Osteoblast (primary cell): ENCODE results near the gene POLR2C. TPM values are rescaled to one million over a fixed set of nuclear protein-coding genes. Genes with fewer than 3 reads are reported as not detected.

Source experiments
- DNase-seq: peaks from one replicate; pipeline ENCODE4 v3.0.0; 2011; ENCODE audit warnings: low spot score, mixed read lengths; ENCODE audit not compliant: insufficient read length; ENCODE audit errors: missing footprints
- H2AFZ ChIP-seq: 2 replicates; pipeline ENCODE4 v1.6.0; 2011; ENCODE audit warnings: mild to moderate bottlenecking, low read length
- H3K27ac ChIP-seq: 2 replicates; pipeline ENCODE4 v1.5.1; 2011; ENCODE audit warnings: mild to moderate bottlenecking, low read depth, low read length, moderate library complexity
- H3K27me3 ChIP-seq: 2 replicates; pipeline ENCODE4 v1.6.0; 2012; ENCODE audit warnings: mild to moderate bottlenecking, control low read depth, inconsistent platforms, low read length, moderate library complexity; ENCODE audit not compliant: insufficient read depth
- H3K36me3 ChIP-seq: 2 replicates; pipeline ENCODE4 v1.5.1; 2011; ENCODE audit warnings: mild to moderate bottlenecking, low read length, control low read depth, moderate library complexity; ENCODE audit not compliant: insufficient read depth
- H3K4me1 ChIP-seq: 2 replicates; pipeline ENCODE4 v1.5.1; 2011; ENCODE audit warnings: mild to moderate bottlenecking, low read length, control low read depth, moderate library complexity; ENCODE audit not compliant: insufficient read depth
- H3K4me2 ChIP-seq: 2 replicates; pipeline ENCODE4 v1.6.0; 2011; ENCODE audit warnings: mild to moderate bottlenecking, low read length; ENCODE audit not compliant: insufficient read depth
- H3K4me3 ChIP-seq: fragments of 200-600 bp; sonication (generic); 3 replicates; pipeline ENCODE4 v1.5.1; 2012; ENCODE audit warnings: mild to moderate bottlenecking, low read length, inconsistent platforms; ENCODE audit not compliant: insufficient read depth
- H3K79me2 ChIP-seq: 2 replicates; pipeline ENCODE4 v1.6.0; 2012; ENCODE audit warnings: mild to moderate bottlenecking, low read length, control low read depth, inconsistent platforms; ENCODE audit not compliant: insufficient read depth
- H3K9me3 ChIP-seq: 2 replicates; pipeline ENCODE4 v1.5.1; 2011; ENCODE audit warnings: low read depth, low read length, control low read depth
- H4K20me1 ChIP-seq: 2 replicates; pipeline ENCODE4 v1.6.0; 2012; ENCODE audit warnings: mild to moderate bottlenecking, low read length, control low read depth; ENCODE audit not compliant: insufficient read depth
- CTCF ChIP-seq: IDR thresholded peaks from 2 replicates; pipeline ENCODE4 v1.5.1; 2011; ENCODE audit warnings: mild to moderate bottlenecking, low read depth, low read length, moderate library complexity; ENCODE audit errors: extremely low read depth
- total RNA-seq: library from RNA; depleted of rRNA; stranded (reverse); fragments of >200 nt; gene quantifications from 2 replicates; pipeline ENCODE4 v1.2.3, GENCODE V29; 2012

POLR2C gene
- total RNA-seq, 1 donor, result 95.2 TPM

GRCh38 chr16:57426356-57426755, 36.1 kb upstream of the POLR2C start:
- no peak for TF ChIP-seq CTCF
- Histone ChIP-seq H3K4me2 (no peak overlapping the region), H3K4me1 (peaks cover 3% of the 10 kb centered on the region), H3K27ac (no peak overlapping the region), H3K27me3 (no peaks in the 10 kb centered on the region), H3K4me3 (no peak overlapping the region), H2AFZ (no peak overlapping the region), H3K9me3 (no peaks in the 10 kb centered on the region), H3K36me3 (peaks cover 29% of the 10 kb centered on the region), H3K79me2 (no peaks in the 10 kb centered on the region), H4K20me1 (no peaks in the 10 kb centered on the region)
- no peak for DNase-seq

- no peak for DNase-seq
- no peak for TF ChIP-seq CTCF
- Histone ChIP-seq H3K4me2 (no peak overlapping the region), H2AFZ (no peak overlapping the region), H3K27ac (no peak overlapping the region), H3K4me1 (peaks cover under 1% of the 10 kb centered on the region), H3K36me3 (peaks cover 38% of the 10 kb centered on the region), H4K20me1 (no peaks in the 10 kb centered on the region), H3K27me3 (no peaks in the 10 kb centered on the region), H3K4me3 (no peak overlapping the region), H3K9me3 (no peaks in the 10 kb centered on the region), H3K79me2 (no peaks in the 10 kb centered on the region)
Observed at GRCh38 chr16:57427307-57427706, 35.2 kb upstream of the POLR2C start.

GRCh38 chr16:57427824-57428223, 34.7 kb upstream of the POLR2C start:
- Histone ChIP-seq H3K36me3 (peaks cover 44% of the 10 kb centered on the region), H2AFZ (no peak overlapping the region), H3K4me2 (no peak overlapping the region), H3K4me1 (no peaks in the 10 kb centered on the region), H3K27ac (no peak overlapping the region), H4K20me1 (no peaks in the 10 kb centered on the region), H3K27me3 (no peaks in the 10 kb centered on the region), H3K79me2 (no peaks in the 10 kb centered on the region), H3K4me3 (no peak overlapping the region), H3K9me3 (no peaks in the 10 kb centered on the region)
- no peak for TF ChIP-seq CTCF
- DNase-seq, result no peak

- Histone ChIP-seq H3K27ac (no peak overlapping the region), H3K36me3 (peaks cover 72% of the 10 kb centered on the region), H3K9me3 (no peaks in the 10 kb centered on the region), H3K4me2 (no peak overlapping the region), H3K4me1 (no peaks in the 10 kb centered on the region), H3K4me3 (no peak overlapping the region), H3K27me3 (no peaks in the 10 kb centered on the region), H3K79me2 (no peaks in the 10 kb centered on the region), H2AFZ (no peak overlapping the region), H4K20me1 (no peaks in the 10 kb centered on the region)
- no peak for TF ChIP-seq CTCF
- no peak for DNase-seq
Observed at GRCh38 chr16:57430955-57431354, 31.5 kb upstream of the POLR2C start.
